Umbilical cord (tissue), 2 donors: ENCODE results near the gene SDK1. TPM values are rescaled to one million over a fixed set of nuclear protein-coding genes. Genes with fewer than 3 reads are reported as not detected.
"Not testable (repeated sequence)": the region's sequence is repeated elsewhere in the genome, so short reads cannot be mapped to it uniquely, and the experiment has no call there.

Experiments
- DNase-seq: peaks from one replicate; pipeline ENCODE4 v3.0.0-alpha.2; 2015; ENCODE audit warnings: low spot score
- total RNA-seq: library from RNA; depleted of rRNA; stranded (reverse); fragments of >200 nt; gene quantifications from one replicate; pipeline ENCODE4 v1.2.3, GENCODE V29; 2014; ENCODE audit warnings: low replicate concordance; ENCODE audit not compliant: insufficient read depth

The SDK1 gene
- total RNA-seq, 1 donor from 2014 or later: 7.9 TPM

- DNase-seq: no peak
Observed at GRCh38 chr7:3951316-3952055, 650.4 kb downstream of the SDK1 start.

DNA sequence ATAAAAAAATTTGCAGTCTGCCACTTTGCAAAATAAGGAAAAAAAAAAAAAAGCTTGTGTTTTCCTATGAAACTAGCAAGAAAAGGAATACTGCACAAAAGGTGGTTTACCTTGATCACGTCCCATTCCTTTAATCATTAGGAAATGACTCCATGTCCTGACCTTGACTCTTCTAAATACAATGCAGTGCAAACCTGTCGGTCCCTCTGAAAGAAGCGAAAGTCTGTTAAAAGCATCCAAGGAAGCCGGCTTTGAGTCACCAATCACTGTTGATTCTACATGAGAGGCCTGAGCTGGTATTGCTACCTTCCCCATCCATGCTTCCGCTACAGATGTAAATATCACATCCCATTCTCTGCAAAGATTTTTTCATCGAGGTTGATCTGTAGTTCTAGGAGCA is 652.1 kb downstream of the SDK1 start:
- no peak for DNase-seq

DNA sequence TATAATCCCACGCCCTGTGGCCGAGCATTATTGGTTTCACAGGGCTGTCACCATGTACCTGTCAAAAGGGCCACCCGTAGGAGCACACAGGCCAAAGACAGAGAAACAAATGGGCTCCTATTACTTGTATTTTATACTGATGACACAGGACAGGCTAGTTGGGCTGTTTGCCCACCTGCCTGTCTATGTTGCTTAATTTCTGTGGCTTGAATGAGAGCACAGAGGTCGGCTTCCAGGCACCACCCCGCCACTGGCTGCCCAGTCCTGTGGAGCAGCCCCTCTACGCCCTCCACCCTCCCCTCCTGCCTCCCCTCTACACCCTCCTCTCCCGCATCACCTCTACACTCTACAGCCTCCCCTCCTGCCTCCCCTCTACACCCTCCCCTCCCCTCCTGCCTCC is 652.9 kb downstream of the SDK1 start:
- no peak for DNase-seq

DNA sequence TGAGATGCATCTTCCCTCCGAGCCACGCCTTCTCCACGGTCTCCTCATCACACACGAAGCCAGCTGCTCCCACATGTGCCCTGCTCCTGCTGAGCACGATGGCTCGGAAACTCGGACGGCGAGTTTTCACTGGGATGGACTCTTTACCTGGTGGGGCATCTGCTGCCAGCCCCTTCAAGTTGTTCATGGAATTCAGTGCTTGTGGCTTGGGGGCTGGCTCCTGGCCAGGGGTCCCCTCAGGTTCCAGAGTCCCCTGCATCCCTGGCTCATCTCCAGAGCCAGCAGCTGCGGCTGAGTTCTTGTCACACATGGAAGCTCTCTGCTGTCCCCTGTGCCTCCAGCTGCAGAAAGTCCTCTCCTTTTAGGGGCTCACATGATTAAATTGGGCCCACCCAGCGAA is 654.0 kb downstream of the SDK1 start:
- no peak for DNase-seq

GRCh38 chr7:3955751-3956696 is 655.0 kb downstream of the SDK1 start:
- no peak for DNase-seq

GRCh38 chr7:3956949-3957348 is 655.9 kb downstream of the SDK1 start:
- DNase-seq: no peak

- no peak for DNase-seq
Observed at GRCh38 chr7:3957472-3958108, 656.5 kb downstream of the SDK1 start.

DNA sequence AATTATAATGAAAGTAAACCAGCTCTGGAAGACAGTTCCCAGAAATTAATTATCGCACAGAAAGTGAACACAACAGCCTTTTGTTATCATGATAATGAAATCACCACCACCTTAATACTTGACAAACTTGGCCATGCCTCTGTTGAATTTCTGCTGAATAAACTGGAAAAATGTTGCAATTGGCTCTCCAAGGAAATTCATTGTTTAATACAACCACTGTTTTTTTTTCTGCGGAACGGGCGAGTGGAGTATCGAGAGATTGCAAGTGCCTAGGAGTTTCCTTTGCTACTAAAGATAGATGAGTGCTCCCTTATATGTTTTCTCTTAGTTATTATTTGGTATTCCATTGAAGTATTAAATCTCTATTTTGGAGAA is 657.0 kb downstream of the SDK1 start:
- DNase-seq: no peak

DNA sequence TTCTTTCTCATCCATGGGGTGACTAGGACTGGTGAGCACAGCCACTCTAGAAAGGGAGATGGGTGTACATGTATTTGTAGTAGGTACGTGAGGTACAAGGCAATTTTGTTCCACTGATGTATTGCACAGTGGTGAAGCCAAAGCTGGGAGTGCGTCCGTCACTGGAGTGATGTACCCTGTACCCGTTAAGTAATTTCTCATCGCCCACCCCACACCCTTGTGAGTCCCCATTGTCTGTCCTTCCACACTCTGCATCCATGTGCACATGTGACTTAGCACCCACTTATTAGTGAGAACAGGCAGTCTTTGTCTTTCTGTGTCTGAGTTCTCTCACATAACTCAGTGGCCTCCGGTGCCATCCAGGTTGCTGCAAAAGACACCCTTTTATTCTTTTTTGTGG is 658.3 kb downstream of the SDK1 start:
- DNase-seq: no peak

GRCh38 chr7:3960050-3960763 is 659.2 kb downstream of the SDK1 start:
- no peak for DNase-seq

GRCh38 chr7:3960942-3961341 is 659.9 kb downstream of the SDK1 start:
- no peak for DNase-seq

GRCh38 chr7:3961857-3962503 is 660.9 kb downstream of the SDK1 start:
- no peak for DNase-seq

DNA sequence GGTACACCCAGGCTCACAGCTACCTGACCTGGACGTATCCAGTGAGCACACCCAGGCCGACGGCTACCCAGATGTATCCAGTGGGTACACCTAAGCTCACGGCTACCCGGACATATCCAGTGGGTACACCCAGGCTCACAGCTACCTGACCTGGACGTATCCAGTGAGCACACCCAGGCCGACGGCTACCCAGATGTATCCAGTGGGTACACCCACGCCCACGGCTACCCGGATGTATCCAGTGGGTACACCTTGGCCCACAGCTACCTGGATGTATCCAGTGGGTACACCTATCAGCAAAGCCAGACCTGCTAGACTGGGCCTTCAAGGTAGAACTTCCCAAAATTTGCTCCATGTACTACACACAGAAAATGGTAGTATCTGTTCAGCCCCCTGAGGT is 662.7 kb downstream of the SDK1 start:
- DNase-seq: not testable (repeated sequence)

DNA sequence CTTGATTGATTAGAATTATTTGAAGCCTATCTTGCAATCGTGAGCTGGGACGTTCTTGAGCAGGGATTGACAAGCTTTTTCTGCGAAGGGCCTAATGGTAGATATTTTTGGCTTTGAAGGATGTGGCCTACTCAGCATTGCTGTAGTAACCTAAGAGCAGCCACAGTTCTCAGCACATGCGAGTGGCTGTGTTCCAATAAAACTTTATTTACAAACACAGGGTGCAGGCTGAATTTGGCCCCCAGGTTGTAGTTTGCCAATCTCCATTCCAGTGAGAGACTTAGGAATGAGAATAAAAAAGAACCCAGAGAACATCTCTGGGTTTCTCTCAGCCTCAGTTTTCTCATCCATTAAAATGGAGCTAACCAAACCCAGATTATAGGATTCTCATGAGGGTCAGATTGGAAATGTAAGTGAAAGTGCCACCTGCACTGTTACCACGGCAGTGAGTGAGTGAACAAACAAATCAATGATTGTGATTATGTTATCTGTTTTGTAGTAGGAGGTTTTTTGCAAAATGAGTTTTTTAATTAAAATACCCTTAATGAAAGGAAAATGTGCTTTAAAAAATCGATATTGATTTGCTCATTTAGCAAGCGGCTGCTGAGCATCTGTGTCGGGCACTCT is 664.0 kb downstream of the SDK1 start:
- no peak for DNase-seq

DNA sequence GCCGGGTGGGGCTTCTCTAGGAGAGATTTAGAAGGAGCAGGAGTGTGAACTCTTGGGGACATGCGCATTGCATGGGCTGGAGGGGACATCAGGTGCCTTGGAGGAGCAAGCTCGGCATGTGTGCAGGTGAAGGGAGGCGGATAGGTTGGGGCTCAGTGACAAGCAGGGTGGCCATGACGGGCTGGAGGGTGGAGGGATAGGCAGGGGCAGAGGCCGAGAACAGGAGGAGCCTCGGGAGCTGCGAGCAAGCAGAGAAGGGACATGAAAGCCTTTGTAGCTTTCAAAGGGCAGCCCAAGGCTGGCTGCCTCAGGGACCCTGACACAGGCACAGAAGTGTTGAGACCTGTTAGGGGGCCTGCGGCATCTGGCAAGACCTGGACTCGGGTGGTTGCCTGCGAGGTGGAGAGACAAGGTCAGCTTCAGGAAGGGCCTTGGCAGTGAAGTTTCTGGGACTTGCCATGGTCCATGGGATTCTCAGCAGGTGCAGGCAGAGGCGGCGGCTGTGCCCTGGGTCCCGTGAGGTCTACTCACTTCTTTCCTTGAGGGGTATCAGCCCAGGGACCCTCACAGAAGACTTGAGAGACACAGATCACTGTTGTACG is 664.8 kb downstream of the SDK1 start:
- no peak for DNase-seq

- no peak for DNase-seq
Observed at GRCh38 chr7:3968234-3968633, 667.2 kb downstream of the SDK1 start.

- DNase-seq: no peak
Observed at GRCh38 chr7:3969286-3969685, 668.2 kb downstream of the SDK1 start.

GRCh38 chr7:3971323-3971722 is 670.3 kb downstream of the SDK1 start:
- no peak for DNase-seq

GRCh38 chr7:3973264-3973663 is 672.2 kb downstream of the SDK1 start:
- DNase-seq: no peak

DNA sequence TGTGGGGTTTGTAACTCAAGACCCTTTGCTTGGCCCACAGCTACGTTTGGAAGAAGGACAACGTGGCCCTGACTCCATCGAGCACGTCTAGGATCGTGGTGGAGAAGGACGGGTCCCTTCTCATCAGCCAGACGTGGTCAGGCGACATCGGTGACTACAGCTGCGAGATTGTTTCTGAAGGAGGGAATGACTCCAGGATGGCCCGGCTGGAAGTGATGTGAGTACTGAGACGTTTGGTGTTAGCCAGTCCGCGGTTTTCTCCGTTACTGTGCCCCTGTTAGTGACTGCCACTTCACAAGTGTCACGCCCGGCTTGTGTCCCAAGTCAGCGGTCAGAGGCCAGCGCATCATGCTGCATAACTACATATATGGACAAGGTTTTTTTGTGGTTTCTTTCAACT is 673.3 kb downstream of the SDK1 start:
- DNase-seq: no peak
